Kidney (tissue), 14 donors: ENCODE measurements around the gene COBL. TPM values are rescaled to one million over a fixed set of nuclear protein-coding genes. Genes with fewer than 3 reads are reported as not detected.

Experiments
- DNase-seq, 5 donors: peaks; one replicate each; pipeline ENCODE4 v3.0.0-alpha.2; 2013 to 2020
- FAIRE-seq: peaks from 2 replicates; lab custom pipeline; 2012; peaks lifted over from hg19 to GRCh38; lab: Jason Lieb, UNC
- H3K27ac ChIP-seq, 2 donors: one replicate each; pipeline ENCODE4 v1.7.0; 2013; ENCODE audit warnings: low read depth in 2 of 2, low read length in 2 of 2, inconsistent platforms in 1 of 2
- H3K27me3 ChIP-seq: one replicate; pipeline ENCODE4 v1.7.1; 2013; ENCODE audit warnings: low read length, inconsistent platforms; ENCODE audit not compliant: control insufficient read depth, insufficient read depth
- H3K36me3 ChIP-seq, 3 donors: one replicate each; pipeline versions ENCODE4 v1.7.0 to v1.7.1; 2013; ENCODE audit warnings: low read length in 3 of 3, control low read depth in 1 of 3, inconsistent platforms in 1 of 3; ENCODE audit not compliant: insufficient read depth in 3 of 3, control insufficient read depth in 2 of 3
- H3K4me1 ChIP-seq, 3 donors: one replicate each; pipeline versions ENCODE4 v1.7.0 to v1.7.1; 2013; ENCODE audit warnings: low read length in 3 of 3, inconsistent platforms in 1 of 3, low read depth in 1 of 3; ENCODE audit not compliant: control insufficient read depth in 2 of 3, insufficient read depth in 2 of 3
- H3K4me3 ChIP-seq, 3 donors: one replicate each; pipeline versions ENCODE4 v1.7.0 to v1.8.1; 2013; ENCODE audit warnings: low read length in 3 of 3, control low read depth in 1 of 3, inconsistent platforms in 1 of 3
- H3K9ac ChIP-seq, 3 donors: one replicate each; pipeline versions ENCODE4 v1.7.0 to v1.7.1; 2013; ENCODE audit warnings: low read length in 3 of 3, control low read depth in 1 of 3, inconsistent platforms in 1 of 3
- H3K9me3 ChIP-seq, 3 donors: one replicate each; pipeline versions ENCODE4 v1.7.0 to v1.7.1; 2013; ENCODE audit warnings: low read length in 3 of 3, control low read depth in 1 of 3, inconsistent platforms in 1 of 3; ENCODE audit not compliant: control insufficient read depth in 2 of 3, insufficient read depth in 1 of 3
- intact Hi-C: fragments of 100-400 bp; cut with DNase I; formaldehyde crosslinking; loops from one replicate; pipeline ENCODE4 v1.11.1; 2022
- polyA plus RNA-seq: library from polyadenylated mRNA; stranded (reverse); fragments of 350-450 nt; fragmentation: Illumina TruSeq; extraction: RNeasy Lipid Tissue Mini Kit (QIAGEN cat#74804); gene quantifications from one replicate; pipeline ENCODE4 v1.2.3, GENCODE V29; 2014; ENCODE audit warnings: low read depth, low replicate concordance; ENCODE audit not compliant: insufficient read depth
- total RNA-seq: library from RNA; stranded (reverse); fragmentation: NEBNext Ultra II Directional; extraction: Animal tissue kit (Norgen Biotek cat#: 25700); gene quantifications from one replicate; pipeline ENCODE4 v1.2.1, GENCODE V29; 2021
- TF ChIP-seq, protein P1 (sequence below): IDR thresholded peaks from 3 replicates; pipeline ENCODE4 v1.5.1; 2012; ENCODE audit warnings: mild to moderate bottlenecking, moderate library complexity, borderline replicate concordance; ENCODE audit not compliant: insufficient read depth; ENCODE audit errors: extremely low read depth
- donor health status: control.
- donor health status: control.
- donor health status: control.
- donor health status: control.
- donor health status: control.
- donor health status: DM: yes; HTN: yes; CAD: no.
- donor health status: Normal renal cell carcinoma (clear cell type).

The COBL gene
- total and polyA plus RNA-seq, 2 donors from 2014 or later, result 9.8 to 42.7 TPM

DNA sequence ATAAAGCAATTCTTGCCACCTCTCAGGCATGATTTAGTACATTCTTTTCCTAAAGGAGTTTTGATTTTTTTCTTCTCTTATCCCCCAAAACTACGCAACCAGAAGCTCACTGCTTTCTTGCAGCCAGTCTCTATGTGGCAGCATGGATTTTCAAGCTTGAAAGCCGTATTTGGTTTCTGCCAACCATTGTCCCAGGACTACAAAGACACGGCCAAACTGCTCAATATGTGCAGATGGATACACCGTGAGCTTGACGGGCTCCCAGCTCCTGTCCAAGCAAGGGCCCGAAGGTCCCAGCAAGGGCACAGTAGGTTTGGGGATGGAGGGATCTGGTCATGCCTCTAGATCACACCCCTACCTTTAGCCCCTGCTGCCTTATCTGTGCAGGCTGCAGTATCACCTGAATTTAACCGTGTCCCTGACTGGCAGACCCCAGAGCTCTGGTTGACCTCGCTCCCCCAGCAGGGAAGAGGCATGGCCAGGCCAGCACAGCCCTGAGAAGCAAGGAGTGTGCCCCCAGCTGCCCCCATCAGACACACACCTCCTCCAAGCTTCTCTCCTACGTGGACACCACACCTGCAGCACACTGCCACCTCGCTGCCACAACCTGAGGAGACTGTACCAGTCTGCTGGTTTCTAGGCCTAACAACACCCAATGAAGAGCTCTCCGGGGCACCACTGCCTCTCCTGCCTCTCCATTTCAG lies 86.8 kb downstream of the COBL start:
- H3K4me1 ChIP-seq, result peaks cover 0 to 12% (median 4%) of the 10 kb centered on the region in 3 donors
- DNase-seq, result no peak
- no peaks in the 10 kb centered on the region for H3K27me3 ChIP-seq
- intact Hi-C loops, result no loop called here
- H3K27ac ChIP-seq, result no peak overlapping the region
- H3K9me3 ChIP-seq, result no peaks in the 10 kb centered on the region
- peak overlapping the region in 1 of 3 donors; percentile 33 for H3K4me3 ChIP-seq
- H3K9ac ChIP-seq, result no peak overlapping the region
- TF ChIP-seq, protein P1, sequence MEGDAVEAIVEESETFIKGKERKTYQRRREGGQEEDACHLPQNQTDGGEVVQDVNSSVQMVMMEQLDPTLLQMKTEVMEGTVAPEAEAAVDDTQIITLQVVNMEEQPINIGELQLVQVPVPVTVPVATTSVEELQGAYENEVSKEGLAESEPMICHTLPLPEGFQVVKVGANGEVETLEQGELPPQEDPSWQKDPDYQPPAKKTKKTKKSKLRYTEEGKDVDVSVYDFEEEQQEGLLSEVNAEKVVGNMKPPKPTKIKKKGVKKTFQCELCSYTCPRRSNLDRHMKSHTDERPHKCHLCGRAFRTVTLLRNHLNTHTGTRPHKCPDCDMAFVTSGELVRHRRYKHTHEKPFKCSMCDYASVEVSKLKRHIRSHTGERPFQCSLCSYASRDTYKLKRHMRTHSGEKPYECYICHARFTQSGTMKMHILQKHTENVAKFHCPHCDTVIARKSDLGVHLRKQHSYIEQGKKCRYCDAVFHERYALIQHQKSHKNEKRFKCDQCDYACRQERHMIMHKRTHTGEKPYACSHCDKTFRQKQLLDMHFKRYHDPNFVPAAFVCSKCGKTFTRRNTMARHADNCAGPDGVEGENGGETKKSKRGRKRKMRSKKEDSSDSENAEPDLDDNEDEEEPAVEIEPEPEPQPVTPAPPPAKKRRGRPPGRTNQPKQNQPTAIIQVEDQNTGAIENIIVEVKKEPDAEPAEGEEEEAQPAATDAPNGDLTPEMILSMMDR, result no peak
- H3K36me3 ChIP-seq, result no peaks in the 10 kb centered on the region
- no peak for FAIRE-seq

DNA sequence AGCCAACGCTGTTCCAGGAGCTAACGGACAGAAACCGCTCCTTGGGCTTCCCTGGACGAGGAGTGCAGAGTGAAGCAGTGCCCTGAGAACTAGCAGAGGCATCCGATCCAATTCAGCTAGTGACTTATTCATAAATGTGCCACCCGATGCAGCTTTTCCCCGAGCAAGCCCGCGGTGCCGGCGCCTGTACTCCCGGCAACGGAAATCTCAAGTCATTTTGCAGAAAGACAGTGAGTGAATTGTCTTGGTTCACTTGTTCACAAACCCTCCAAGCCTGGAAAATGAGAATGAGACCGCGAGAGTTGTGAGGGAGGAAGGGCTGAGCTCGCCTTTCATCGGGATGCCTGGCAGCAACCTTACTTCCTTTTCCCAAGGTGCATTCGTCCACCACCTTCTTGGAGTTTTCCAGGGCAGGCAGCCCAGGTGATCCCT lies 87.5 kb downstream of the COBL start:
- intact Hi-C loops, result no loop called here
- Histone ChIP-seq H3K36me3 (no peaks in the 10 kb centered on the region), H3K27me3 (no peaks in the 10 kb centered on the region), H3K4me3 (peak overlapping the region in 2 of 3 donors; percentile 22 to 33), H3K4me1 (peaks cover 0 to 12% (median 4%) of the 10 kb centered on the region in 3 donors), H3K27ac (no peak overlapping the region), H3K9ac (peak overlapping the region in 1 of 3 donors; percentile 27), H3K9me3 (no peaks in the 10 kb centered on the region)
- FAIRE-seq, result no peak
- peak in 3 of 5 donors; percentile 39 to 41 (median 39) for DNase-seq
- TF ChIP-seq, protein P1, result no peak

DNA sequence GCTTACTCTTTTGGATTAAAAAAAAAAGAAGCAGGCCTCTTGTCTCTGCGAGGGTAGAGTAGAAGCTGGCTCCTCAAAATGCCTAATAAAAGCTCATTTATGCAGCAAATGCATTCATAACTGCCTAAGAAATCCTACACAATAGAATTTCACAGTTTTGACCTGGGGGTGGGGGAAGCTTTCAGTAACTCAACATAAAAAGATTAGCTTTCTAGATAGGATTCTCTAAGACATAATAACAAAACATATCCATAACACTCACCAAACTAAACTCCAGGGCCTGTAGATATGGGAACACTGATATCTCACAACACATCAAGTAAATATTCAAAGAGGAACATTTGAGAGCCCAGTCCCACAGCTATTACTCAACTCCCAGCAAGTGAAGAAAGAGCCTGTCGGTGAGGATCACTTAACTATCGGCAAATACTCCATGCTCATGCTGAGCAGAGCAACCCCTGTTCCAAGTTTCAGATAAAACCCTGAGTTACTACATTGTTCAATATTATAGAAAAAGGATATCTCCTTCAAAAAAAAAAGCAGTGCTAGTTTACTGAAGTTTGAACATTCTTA lies 88.1 kb downstream of the COBL start:
- no peak overlapping the region for H3K9ac ChIP-seq
- H3K9me3 ChIP-seq, result no peaks in the 10 kb centered on the region
- no peak overlapping the region for H3K4me3 ChIP-seq
- TF ChIP-seq, protein P1, result no peak
- peaks cover 0 to 12% (median 4%) of the 10 kb centered on the region in 3 donors for H3K4me1 ChIP-seq
- H3K36me3 ChIP-seq, result no peaks in the 10 kb centered on the region
- FAIRE-seq (no peak), DNase-seq (no peak)
- H3K27me3 ChIP-seq, result no peaks in the 10 kb centered on the region
- intact Hi-C loops, result no loop called here
- H3K27ac ChIP-seq, result no peak overlapping the region
